Stimulated activated CD8-positive, alpha-beta memory T cell treated with anti-CD3 and anti-CD28 coated beads, Interleukin-7, amount 100 ng/mL, for 24 hours (primary cell): ENCODE results near the gene BNIP2.

ENCODE experiments used
- DNase-seq: peaks from one replicate; pipeline ENCODE4 v3.0.0-alpha.2; 2020; ENCODE audit warnings: low read depth

The BNIP2 gene

GRCh38 chr15:59636184-59636583 lies 52.9 kb downstream of the BNIP2 start:
- no peak for DNase-seq

DNA sequence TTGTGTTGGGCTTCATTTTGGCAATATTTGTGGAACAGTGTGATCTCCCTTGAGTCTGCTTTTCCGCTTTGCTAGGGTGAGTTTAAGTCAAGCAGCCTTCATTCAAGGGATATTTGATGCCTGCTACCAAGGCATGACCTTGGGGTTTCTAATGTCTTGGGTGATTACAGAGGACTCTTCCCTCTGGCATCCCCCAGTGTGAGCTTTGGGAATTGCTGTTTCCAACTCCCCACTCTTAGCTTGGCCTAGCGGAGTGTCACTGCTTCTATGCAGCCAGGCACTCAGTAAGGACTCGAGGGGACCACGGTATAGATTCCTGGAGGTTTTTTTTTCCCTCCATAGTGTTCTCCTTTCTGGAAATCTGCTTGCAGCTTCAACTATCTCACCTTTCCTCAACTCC lies 56.4 kb downstream of the BNIP2 start:
- DNase-seq = no peak

DNA sequence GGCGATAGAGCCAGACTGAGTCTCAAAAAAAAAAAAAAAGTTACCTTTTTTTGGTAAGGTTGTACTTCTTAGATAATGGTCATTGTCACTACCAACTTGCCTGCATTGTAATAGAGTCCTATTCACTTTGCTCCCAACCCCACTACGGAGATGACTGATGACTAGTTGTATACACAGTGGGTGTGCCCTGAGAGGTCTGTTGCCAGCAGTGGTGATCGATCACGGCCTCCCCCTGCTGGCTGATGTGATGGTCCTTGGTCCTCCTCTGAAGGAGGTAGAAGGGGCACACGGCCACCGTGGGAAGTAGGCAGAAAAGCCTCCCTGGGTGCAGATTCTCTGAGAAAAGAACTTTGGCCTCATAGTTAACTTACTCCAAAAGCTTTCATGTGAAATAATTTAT lies 66.8 kb downstream of the BNIP2 start:
- DNase-seq = peak; percentile 13

DNA sequence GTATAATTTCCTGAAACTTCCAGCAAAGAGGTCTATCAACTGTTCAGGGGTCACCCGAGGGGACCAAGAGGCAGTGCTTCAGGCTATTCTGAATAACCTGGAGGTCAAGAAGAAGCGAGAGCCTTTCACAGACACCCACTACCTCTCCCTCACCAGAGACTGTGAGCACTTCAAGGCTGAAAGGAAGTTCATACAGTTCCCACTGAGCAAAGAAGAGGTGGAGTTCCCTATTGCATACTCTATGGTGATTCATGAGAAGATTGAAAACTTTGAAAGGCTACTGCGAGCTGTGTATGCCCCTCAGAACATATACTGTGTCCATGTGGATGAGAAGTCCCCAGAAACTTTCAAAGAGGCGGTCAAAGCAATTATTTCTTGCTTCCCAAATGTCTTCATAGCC lies 70.7 kb downstream of the BNIP2 start:
- DNase-seq = no peak

- DNase-seq = no peak
These were observed 72.7 kb downstream of the BNIP2 start for GRCh38 chr15:59616379-59616778.

- DNase-seq = no peak
These were observed 73.5 kb downstream of the BNIP2 start for GRCh38 chr15:59615661-59616060.

GRCh38 chr15:59614153-59614552 lies 75.0 kb downstream of the BNIP2 start:
- DNase-seq = no peak

- DNase-seq = no peak
These were observed 77.6 kb downstream of the BNIP2 start, which contains the start of gene GCNT3 for GRCh38 chr15:59611276-59612260. GCNT3 (plus strand) TSS chr15:59611783; CDS start chr15:59618239, 6,456 bp downstream.

DNA sequence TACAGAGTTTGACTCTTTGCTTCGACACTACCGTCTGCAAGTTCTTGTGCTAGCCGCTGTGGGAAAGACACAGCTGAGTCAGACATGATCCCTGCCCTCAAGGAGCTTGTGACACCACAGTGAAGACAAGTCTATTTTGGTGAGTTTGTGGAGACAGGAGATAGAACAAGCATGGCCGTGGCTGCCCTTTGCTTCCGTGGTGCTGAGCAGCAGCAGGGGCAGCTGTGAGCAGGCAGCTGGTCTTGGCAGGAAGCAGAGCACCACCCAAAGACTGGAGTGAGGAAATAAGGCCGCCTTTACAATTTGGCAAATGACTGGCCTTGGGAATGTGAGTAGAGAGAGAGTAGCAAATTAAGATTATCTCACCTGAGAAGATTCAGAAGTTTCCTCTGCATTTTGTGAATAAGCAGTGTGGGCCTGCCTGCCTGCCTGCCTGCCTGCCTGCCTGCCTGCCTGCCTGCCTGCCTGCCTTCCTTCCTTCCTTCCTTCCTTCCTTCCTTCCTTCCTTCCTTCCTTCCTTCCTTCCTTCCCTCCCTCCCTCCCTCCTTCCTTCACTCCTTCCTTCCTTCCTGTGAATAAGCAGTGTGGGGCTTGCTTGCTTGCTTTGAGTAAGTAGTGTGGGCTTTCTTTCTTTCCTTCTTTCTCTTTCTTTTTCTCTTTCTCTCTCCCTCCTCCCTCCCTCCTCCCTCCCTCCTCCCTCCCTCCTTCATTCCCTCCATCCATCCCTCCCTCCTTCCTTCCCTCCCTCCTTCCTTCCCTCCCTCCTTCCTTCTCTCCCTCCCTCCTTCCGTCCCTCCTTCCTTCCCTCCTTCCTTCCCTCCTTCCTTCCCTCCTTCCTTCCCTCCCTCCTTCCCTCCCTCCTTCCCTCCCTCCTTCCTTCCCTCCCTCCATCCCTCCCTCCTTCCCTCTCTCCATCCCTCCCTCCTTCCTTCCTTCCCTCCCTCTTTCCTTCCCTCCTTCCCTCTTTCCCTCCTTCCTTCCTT lies 79.1 kb downstream of the BNIP2 start:
- DNase-seq = no peak
